Breast epithelium (tissue), 4 donors: ENCODE data around the gene FAM120A. TPM values are rescaled to one million over a fixed set of nuclear protein-coding genes. Genes with fewer than 3 reads are reported as not detected.

ENCODE experiments used
- DNase-seq, 2 donors: peaks; one replicate each; pipeline ENCODE4 v3.0.0-alpha.2; 2019; ENCODE audit warnings: low spot score in 2 of 2
- H3K27ac ChIP-seq, 2 donors: fragments of 200-600 bp; sonication (generic) in 1 of 2; one replicate each; pipeline ENCODE4 v1.5.1; 2016 to 2019; ENCODE audit warnings: mild to moderate bottlenecking in 1 of 2
- H3K27me3 ChIP-seq, 2 donors: fragments of 200-600 bp; sonication (generic) in 1 of 2; one replicate each; pipeline versions ENCODE4 v1.5.1 to v1.6.0; 2017 to 2019; ENCODE audit warnings: control low read depth in 1 of 2, mild to moderate bottlenecking in 1 of 2
- H3K36me3 ChIP-seq: fragments of 200-600 bp; one replicate; pipeline ENCODE4 v1.5.1; 2019
- H3K4me1 ChIP-seq, 2 donors: fragments of 200-600 bp; sonication (generic); one replicate each; pipeline ENCODE4 v1.5.1; 2016 to 2019; ENCODE audit warnings: control low read depth in 1 of 2
- H3K4me3 ChIP-seq, 3 donors: fragments of 200-600 bp; sonication (generic); 1 replicate in 2 of 3; 2 replicates in 1 of 3; pipeline ENCODE4 v1.5.1; 2016 to 2019; ENCODE audit warnings: mild to moderate bottlenecking in 3 of 3, moderate library complexity in 2 of 3
- H3K9me3 ChIP-seq, 2 donors: fragments of 200-600 bp; sonication (generic) in 1 of 2; one replicate each; pipeline ENCODE4 v1.5.1; 2016 to 2019; ENCODE audit warnings: control low read depth in 1 of 2
- CTCF ChIP-seq, 3 donors: fragments of 450-650 bp; IDR thresholded peaks; one replicate each; pipeline ENCODE4 v1.5.1; 2016 to 2017; ENCODE audit warnings: antibody characterized with exemption in 3 of 3, mild to moderate bottlenecking in 3 of 3, moderate library complexity in 3 of 3
- POLR2A ChIP-seq: fragments of 450-650 bp; IDR thresholded peaks from one replicate; pipeline ENCODE4 v1.6.1; 2016; ENCODE audit warnings: antibody characterized with exemption, mild to moderate bottlenecking, moderate library complexity
- POLR2AphosphoS5 ChIP-seq, 3 donors: sonication (generic); formaldehyde crosslinking; IDR thresholded peaks; one replicate each; pipeline ENCODE4 v1.6.1; 2017; ENCODE audit warnings: antibody characterized with exemption in 3 of 3
- intact Hi-C: fragments of 100-400 bp; cut with DNase I; formaldehyde crosslinking; loops from one replicate; pipeline ENCODE4 v1.15.1; 2023; ENCODE audit warnings: low total_unique reads
- total RNA-seq, 3 donors: library from RNA; depleted of rRNA; stranded (reverse); fragments of >200 nt; gene quantifications; one replicate each; pipeline ENCODE4 v1.1.0, GENCODE V29; 2016

The FAM120A gene
- total RNA-seq, 3 donors from 2014 or later: 71.0 to 103 (median 89.6) TPM

DNA sequence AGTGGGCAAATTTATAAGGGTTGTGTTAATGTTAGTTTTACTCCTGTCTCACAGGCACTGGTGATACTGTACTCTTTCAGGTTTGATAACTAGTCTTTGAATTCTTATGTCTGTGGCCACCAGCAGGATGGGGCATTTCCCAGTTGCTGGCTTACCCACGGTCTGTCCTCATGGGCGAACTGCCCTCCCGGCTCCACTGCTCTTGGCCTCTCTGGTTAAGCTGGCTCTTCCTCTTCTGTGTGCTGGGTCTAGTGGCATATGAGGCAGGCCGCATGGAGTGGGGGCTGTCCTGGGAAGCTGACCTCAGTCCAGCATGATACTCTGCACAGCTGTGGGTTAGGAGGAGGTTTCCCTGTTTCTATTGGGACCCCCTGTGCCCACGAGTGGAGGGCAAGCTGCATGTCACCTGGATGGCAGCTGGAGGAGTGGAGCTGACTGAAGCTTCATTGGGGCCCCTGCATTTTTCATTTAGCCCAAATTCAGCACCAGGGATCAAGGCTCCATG lies 144.4 kb downstream of the FAM120A start:
- Histone ChIP-seq H3K27me3 (no peaks in the 10 kb centered on the region), H3K36me3 (no peaks in the 10 kb centered on the region), H3K4me3 (no peak overlapping the region), H3K27ac (no peak overlapping the region), H3K4me1 (peaks cover 0 to 9% of the 10 kb centered on the region in 2 donors), H3K9me3 (no peaks in the 10 kb centered on the region)
- no peak for DNase-seq
- intact Hi-C loops: no loop called here
- TF ChIP-seq POLR2A (no peak), POLR2AphosphoS5 (IDR thresholded peaks at IDR 0.05) (no peak), CTCF (IDR thresholded peaks at IDR 0.05) (no peak)

GRCh38 chr9:93596399-93596798 lies 144.9 kb downstream of the FAM120A start:
- Histone ChIP-seq H3K4me3 (no peak overlapping the region), H3K36me3 (no peaks in the 10 kb centered on the region), H3K9me3 (no peaks in the 10 kb centered on the region), H3K4me1 (peaks cover 0 to 9% of the 10 kb centered on the region in 2 donors), H3K27me3 (no peaks in the 10 kb centered on the region), H3K27ac (no peak overlapping the region)
- DNase-seq: no peak
- intact Hi-C loops: no loop called here
- TF ChIP-seq POLR2A (no peak), CTCF (IDR thresholded peaks at IDR 0.05) (no peak), POLR2AphosphoS5 (IDR thresholded peaks at IDR 0.05) (no peak)

DNA sequence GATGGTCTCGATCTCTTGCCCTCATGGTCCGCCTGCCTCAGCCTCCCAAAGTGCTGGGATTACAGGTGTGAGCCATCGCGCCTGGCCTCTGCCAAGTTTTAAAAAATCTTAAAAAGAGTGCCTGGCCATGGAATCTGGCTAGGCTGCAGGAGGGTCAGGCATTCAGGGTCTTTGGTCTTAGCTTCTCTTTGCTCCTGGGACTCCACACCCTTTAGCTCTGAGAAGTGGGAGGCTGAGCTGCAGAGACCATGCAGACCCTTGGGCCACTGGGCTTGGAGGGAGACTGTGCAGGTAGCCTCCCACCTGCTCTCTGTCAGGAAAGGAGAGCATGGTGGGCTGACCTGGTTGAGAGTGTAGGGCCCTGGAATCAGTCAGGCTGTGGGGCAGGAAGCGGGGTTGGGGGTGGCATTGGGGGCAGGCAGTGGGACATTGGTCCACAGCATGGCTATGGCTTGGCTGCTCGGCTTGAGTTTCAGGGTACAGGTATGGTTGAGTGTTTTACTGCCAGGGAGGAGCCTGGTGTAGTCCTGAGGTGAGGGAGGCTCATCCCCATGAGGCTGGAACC lies 145.7 kb downstream of the FAM120A start:
- intact Hi-C loops: no loop called here
- H3K27ac ChIP-seq: no peak overlapping the region
- no peak for DNase-seq
- H3K27me3 ChIP-seq: no peaks in the 10 kb centered on the region
- no peak overlapping the region for H3K4me3 ChIP-seq
- no peaks in the 10 kb centered on the region for H3K36me3 ChIP-seq
- no peak for TF ChIP-seq CTCF (IDR thresholded peaks at IDR 0.05)
- no peak for TF ChIP-seq POLR2AphosphoS5 (IDR thresholded peaks at IDR 0.05)
- no peak for TF ChIP-seq POLR2A
- H3K9me3 ChIP-seq: no peaks in the 10 kb centered on the region
- peaks cover 0 to 2% of the 10 kb centered on the region in 2 donors for H3K4me1 ChIP-seq

GRCh38 chr9:93597871-93598646 lies 146.6 kb downstream of the FAM120A start:
- intact Hi-C loops: no loop called here
- Histone ChIP-seq H3K27ac (no peak overlapping the region), H3K36me3 (no peaks in the 10 kb centered on the region), H3K9me3 (no peaks in the 10 kb centered on the region), H3K4me1 (no peaks in the 10 kb centered on the region), H3K27me3 (no peaks in the 10 kb centered on the region), H3K4me3 (no peak overlapping the region)
- TF ChIP-seq CTCF (IDR thresholded peaks at IDR 0.05) (no peak), POLR2AphosphoS5 (IDR thresholded peaks at IDR 0.05) (no peak)
- no peak for DNase-seq

DNA sequence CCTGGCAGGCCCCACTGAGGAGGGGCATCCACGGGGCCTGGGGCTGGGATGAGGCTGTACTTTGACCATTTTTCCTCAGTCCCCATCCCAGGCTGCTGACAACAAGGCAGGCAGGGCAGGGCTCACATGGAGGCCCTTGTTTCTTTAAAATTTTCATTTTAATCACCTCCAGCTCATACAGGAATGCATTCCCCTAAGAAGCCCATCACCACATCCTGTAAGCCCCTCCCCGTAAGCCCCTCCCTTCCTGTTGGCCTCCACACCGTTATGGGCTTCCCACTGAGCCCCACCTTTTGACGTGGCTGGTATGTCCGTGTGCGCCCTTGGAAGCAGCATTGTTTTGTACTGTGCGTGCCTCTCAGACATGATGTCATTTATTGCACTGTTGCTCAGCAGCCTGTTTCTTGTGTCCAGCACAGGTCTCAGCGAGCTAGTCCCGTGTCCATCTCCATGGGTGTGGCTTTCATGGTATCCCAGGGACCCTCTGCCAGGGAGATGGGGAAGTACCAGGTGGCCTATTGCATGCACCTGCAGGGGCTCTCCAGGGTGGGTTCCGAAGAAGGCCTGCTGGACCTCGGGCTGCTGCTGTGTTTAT lies 147.3 kb downstream of the FAM120A start:
- TF ChIP-seq POLR2AphosphoS5 (IDR thresholded peaks at IDR 0.05) (no peak), CTCF (IDR thresholded peaks at IDR 0.05) (no peak), POLR2A (no peak)
- no peak overlapping the region for H3K27ac ChIP-seq
- H3K4me3 ChIP-seq: no peak overlapping the region
- DNase-seq: no peak
- no peaks in the 10 kb centered on the region for H3K4me1 ChIP-seq
- intact Hi-C loops: no loop called here
- H3K9me3 ChIP-seq: no peaks in the 10 kb centered on the region
- H3K27me3 ChIP-seq: no peaks in the 10 kb centered on the region
- H3K36me3 ChIP-seq: no peaks in the 10 kb centered on the region
